ENCODE results near the gene STXBP5.
"Not testable (repeated sequence)": the region's sequence is repeated elsewhere in the genome, so short reads cannot be mapped to it uniquely, and the experiment has no call there.

The STXBP5 gene

GRCh38 chr6:147251072-147251471 lies 46.9 kb downstream of the STXBP5 start:
- DNase-seq = no peak

GRCh38 chr6:147254929-147255473 lies 50.8 kb downstream of the STXBP5 start:
- not testable (repeated sequence) for DNase-seq

GRCh38 chr6:147255948-147256674 lies 51.9 kb downstream of the STXBP5 start:
- no peak for DNase-seq

- DNase-seq = no peak
These were observed 53.5 kb downstream of the STXBP5 start for GRCh38 chr6:147257760-147258159.

DNA sequence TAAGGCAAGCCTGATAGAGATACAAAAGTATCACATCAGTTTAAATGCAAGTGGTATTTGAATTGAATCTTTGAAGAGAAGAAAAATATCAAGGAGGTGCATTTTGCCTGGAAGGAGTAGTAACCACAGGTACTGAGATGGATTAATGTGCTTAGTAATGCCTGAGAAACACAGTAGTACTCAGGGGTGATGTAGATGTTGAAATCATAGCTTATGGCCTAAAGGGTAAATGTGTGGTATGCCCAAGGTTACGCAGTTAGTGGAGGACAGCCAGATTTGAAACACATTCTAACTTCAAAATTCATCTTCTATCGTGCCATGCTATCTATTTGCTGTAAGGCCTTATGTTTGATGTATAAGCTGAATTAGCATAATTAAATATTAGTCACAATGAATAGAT lies 55.9 kb downstream of the STXBP5 start:
- no peak for DNase-seq

- DNase-seq = no peak
These were observed 58.7 kb downstream of the STXBP5 start for GRCh38 chr6:147262946-147263345.

DNA sequence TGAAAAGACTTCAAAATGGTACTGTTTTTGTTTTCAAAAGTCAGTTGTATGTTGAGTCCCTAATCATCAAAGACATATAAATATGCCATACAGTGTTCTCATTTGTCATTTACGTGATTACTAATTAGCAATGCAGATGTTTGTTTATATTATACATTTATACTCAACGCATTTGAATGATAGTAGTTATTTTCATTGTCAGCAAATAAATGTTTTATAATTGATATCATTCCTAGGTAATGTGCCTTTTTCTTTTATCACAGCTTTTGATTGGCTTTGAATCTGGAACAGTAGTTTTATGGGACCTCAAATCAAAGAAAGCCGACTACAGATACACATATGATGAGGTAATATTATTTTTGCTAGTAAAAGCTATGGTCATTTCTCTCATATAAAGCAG lies 62.6 kb downstream of the STXBP5 start:
- no peak for DNase-seq

GRCh38 chr6:147267658-147268057 lies 63.4 kb downstream of the STXBP5 start:
- DNase-seq = no peak

- no peak for DNase-seq
These were observed 64.0 kb downstream of the STXBP5 start for GRCh38 chr6:147268254-147268653.

GRCh38 chr6:147274012-147274411 lies 69.8 kb downstream of the STXBP5 start:
- no peak for DNase-seq

- no peak for DNase-seq
These were observed 70.6 kb downstream of the STXBP5 start for GRCh38 chr6:147274776-147275175.

DNA sequence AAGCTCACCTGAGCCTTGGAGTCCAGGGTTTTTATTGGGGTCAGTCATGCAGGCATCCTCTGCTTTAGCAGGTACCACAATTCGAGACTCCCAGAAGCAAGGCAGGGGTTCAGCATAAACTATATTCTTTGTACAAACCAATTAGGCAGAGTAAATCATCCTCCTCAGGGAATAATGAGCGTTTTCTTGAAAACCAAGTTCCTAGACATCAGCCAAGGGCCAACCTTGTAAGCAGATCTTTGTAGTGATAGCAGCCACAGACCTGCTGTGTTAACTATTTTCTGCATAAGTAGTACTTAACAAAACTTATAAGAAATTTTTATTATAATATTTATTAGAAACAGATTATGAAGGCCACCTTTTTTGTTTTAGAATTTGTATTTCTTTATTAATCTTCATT lies 74.7 kb downstream of the STXBP5 start:
- no peak for DNase-seq

DNA sequence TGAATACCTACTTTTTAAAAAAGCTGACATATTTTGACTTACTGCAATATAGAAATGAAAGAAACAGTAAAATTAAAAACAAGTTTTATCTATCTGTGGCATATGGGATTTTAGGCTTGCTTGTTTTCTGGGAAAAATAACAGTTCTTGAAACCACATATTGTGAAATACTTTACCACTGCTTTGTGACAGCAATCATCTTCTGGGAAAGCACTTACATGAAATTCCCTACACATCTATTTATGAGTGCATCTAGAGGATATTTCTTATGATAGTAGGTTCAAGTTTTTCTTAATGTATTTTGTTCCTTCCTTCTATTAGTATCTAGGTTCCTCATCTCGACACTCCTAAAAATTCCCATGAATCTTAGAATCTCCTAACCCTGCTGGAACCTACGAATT lies 75.2 kb downstream of the STXBP5 start:
- no peak for DNase-seq

DNA sequence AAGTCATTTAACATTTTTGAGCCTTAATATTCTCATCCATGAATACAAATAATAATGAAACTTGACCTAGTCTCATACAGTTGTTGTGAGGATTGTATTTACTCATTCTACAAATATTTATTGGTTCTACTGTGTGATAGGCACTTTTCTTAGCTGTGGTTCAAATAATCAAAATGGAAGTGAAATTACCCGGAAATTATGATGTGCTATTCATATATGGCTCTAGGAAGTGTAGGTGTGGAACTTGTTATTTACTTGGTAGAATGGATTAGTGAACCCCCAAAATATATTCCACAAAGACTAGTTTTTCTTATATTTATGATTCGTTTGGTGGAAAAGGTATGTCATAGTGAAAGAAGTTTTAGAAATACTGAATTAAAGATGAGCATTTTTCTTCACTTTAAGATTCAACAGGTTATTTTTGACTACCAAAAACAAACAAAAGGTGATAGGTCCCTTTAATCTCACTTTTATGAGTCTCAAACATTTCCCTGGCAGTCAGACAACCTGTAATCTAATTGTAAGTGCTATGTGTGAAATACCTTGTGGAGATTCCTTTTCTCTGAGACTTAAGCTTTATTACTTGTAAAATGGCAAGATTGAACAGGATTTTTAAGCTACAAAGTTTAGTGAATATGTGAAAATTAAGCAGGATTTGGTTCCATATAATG lies 77.8 kb downstream of the STXBP5 start:
- no peak for DNase-seq

DNA sequence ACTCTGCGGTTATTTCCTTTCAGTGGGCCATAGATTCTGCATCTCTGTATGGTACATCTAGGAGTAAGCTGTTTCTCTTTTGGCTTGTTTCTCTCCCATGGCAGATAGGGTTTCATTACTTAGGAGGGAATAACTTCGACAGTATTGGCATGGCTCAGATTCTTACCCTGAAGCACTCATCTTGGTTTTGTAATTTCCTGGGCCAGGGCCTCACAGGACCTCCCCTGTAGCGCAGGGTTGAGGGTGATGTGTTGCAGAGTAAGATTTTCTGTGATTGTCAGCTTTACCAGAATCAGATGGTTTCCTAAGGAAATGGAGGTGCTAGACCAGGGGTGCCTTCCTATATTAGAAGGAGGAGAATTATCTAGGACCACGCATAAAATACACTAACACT lies 78.3 kb downstream of the STXBP5 start:
- DNase-seq = no peak

DNA sequence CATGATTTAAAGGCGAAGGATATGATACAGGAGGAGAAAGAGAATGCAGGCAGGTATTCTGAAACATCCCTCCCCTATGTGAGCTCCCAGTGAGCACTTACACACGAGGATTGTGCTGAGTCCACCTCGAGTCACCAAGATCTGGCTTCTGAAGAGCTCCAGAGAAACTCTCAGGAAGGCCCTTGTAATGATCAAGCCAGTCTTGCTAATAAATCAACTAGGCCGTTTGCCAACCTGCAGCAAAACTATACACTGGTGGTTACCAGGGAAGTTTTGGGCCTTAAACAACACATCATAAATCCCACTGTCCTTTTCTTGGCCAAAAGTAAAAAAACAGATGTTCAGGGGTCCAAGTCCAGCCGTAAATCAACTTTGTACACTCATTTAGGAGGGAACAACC lies 79.2 kb downstream of the STXBP5 start:
- no peak for DNase-seq

GRCh38 chr6:147285087-147285855 lies 81.1 kb downstream of the STXBP5 start:
- DNase-seq = peak; percentile 13

GRCh38 chr6:147287869-147288271 lies 83.7 kb downstream of the STXBP5 start:
- DNase-seq = no peak

DNA sequence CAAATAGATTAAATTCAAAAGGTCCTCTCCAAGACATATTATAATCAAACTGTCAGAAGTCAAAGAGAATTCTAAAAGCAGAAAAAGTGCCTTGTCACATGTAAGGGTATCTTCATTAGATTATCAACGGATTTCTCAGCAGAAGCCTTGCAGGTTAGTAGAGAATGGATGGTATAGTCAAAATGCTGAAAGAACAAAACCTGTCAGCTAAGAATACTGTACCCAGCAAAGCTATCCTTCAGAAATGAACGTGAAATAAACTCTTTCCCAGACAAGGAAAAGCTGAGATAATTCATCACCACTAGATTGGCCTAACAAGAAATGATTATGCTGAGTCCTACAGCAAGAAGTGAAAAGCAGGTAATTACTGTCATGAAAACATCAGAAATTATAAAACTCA lies 92.9 kb downstream of the STXBP5 start:
- DNase-seq = no peak

DNA sequence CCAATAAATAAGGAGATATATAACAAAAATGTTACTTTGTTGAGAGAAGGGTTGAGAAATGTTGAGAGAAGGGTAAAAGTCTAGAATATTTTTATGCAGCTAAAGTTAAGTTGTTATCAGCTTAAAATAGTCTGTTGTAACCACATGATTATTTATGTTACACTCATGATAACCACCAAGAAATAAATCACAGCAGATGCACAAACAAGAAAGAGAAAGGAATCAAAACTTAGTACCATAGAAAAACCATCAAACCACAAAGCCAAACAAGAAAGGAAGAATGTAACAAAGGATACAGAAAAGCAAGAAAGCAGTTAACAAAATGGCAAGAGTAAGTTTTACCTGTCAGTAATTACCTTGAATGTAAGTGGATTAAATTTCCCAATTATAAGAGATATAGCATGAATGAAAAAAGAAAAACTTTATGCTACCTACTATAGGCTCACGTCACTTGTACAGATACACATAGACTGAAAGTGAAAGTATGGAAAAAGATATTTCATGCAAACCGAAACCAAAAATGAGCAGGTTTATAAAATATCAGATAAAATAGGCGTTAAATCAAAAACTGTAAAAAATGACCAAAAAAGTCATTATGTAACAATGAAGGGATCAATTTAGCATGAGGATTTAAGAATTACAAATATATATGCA lies 93.6 kb downstream of the STXBP5 start:
- no peak for DNase-seq

GRCh38 chr6:147298461-147298860 lies 94.2 kb downstream of the STXBP5 start:
- DNase-seq = no peak

- DNase-seq = no peak
These were observed 94.8 kb downstream of the STXBP5 start for GRCh38 chr6:147299035-147299434.

DNA sequence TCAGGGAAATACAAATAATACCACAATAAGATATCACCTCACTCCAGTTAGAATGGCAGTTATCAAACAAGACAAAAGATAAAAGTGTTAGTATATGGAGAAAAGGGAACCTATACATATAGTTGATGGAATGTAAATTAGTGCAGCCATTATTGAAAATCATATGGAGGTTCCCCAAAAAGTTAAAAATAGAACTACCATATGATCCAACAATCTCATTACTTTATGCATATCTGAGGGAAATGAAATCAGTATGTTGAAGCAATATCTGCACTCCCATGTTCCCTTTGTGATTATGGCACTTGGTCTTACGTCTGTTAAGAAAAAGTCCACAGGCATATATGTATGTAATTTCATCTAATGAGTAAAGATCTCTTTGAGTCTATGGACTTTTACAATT lies 96.9 kb downstream of the STXBP5 start:
- no peak for DNase-seq
